Skeletal muscle tissue (tissue), 4 donors: ENCODE measurements around the gene SEMA6A. TPM values are rescaled to one million over a fixed set of nuclear protein-coding genes. Genes with fewer than 3 reads are reported as not detected.

ENCODE experiments used
- H3K27ac ChIP-seq: one replicate; pipeline ENCODE4 v1.7.0; 2013; ENCODE audit warnings: mild to moderate bottlenecking, low read depth, low read length, inconsistent platforms
- H3K27me3 ChIP-seq, 3 donors: one replicate each; pipeline ENCODE4 v1.7.0; 2013; ENCODE audit warnings: low read length in 3 of 3; ENCODE audit not compliant: control insufficient read depth in 3 of 3, insufficient read depth in 3 of 3
- H3K36me3 ChIP-seq, 3 donors: one replicate each; pipeline ENCODE4 v1.7.0; 2013; ENCODE audit warnings: low read length in 3 of 3; ENCODE audit not compliant: control insufficient read depth in 3 of 3, insufficient read depth in 3 of 3
- H3K4me1 ChIP-seq, 3 donors: one replicate each; pipeline ENCODE4 v1.7.0; 2013; ENCODE audit warnings: low read length in 3 of 3, mild to moderate bottlenecking in 3 of 3; ENCODE audit not compliant: control insufficient read depth in 3 of 3, insufficient read depth in 3 of 3
- H3K4me3 ChIP-seq, 3 donors: one replicate each; pipeline ENCODE4 v1.7.0; 2013; ENCODE audit warnings: low read length in 3 of 3
- H3K9ac ChIP-seq, 3 donors: one replicate each; pipeline ENCODE4 v1.7.0; 2013; ENCODE audit warnings: low read length in 3 of 3, mild to moderate bottlenecking in 3 of 3, moderate library complexity in 2 of 3, low read depth in 1 of 3
- H3K9me3 ChIP-seq, 3 donors: one replicate each; pipeline ENCODE4 v1.7.0; 2013; ENCODE audit warnings: low read length in 3 of 3; ENCODE audit not compliant: control insufficient read depth in 3 of 3
- total RNA-seq: library from RNA; depleted of rRNA; stranded (reverse); fragments of >200 nt; gene quantifications from one replicate; pipeline ENCODE4 v1.2.3, GENCODE V29; 2014
- donor health status: Osteomylitis.

The SEMA6A gene
- total RNA-seq, result 43.8 TPM

- Histone ChIP-seq H3K4me3 (peak within 1 kb of the TSS; percentile 81 to 86 (median 84)), H3K27me3 (peaks cover 10 to 55% (median 31%) of the 10 kb centered on the region in 3 donors), H3K9me3 (no peaks in the 10 kb centered on the region), H3K36me3 (no peaks in the 10 kb centered on the region), H3K9ac (peak within 1 kb of the TSS; percentile 74 to 82 (median 76)), H3K27ac (peak within 1 kb of the TSS; percentile 75), H3K4me1 (peaks cover 31 to 40% (median 33%) of the 10 kb centered on the region in 3 donors)
Measured at GRCh38 chr5:116574367-116575325, at the start of gene SEMA6A. SEMA6A (minus strand) TSS chr5:116574823; CDS start chr5:116504944, 69,879 bp downstream.

GRCh38 chr5:116622375-116623050 is 47.9 kb upstream of the SEMA6A start:
- Histone ChIP-seq H3K4me1 (no peaks in the 10 kb centered on the region), H3K4me3 (no peak overlapping the region), H3K27me3 (no peaks in the 10 kb centered on the region), H3K9ac (no peak overlapping the region), H3K9me3 (no peaks in the 10 kb centered on the region), H3K27ac (no peak overlapping the region), H3K36me3 (no peaks in the 10 kb centered on the region)

GRCh38 chr5:116621599-116621998 is 47.0 kb upstream of the SEMA6A start:
- Histone ChIP-seq H3K9ac (no peak overlapping the region), H3K36me3 (no peaks in the 10 kb centered on the region), H3K4me3 (no peak overlapping the region), H3K9me3 (no peaks in the 10 kb centered on the region), H3K27me3 (no peaks in the 10 kb centered on the region), H3K27ac (no peak overlapping the region), H3K4me1 (no peaks in the 10 kb centered on the region)

GRCh38 chr5:116616876-116617275 is 42.3 kb upstream of the SEMA6A start:
- H3K4me3 ChIP-seq, result no peak overlapping the region
- no peaks in the 10 kb centered on the region for H3K9me3 ChIP-seq
- no peaks in the 10 kb centered on the region for H3K4me1 ChIP-seq
- H3K27ac ChIP-seq, result no peak overlapping the region
- H3K9ac ChIP-seq, result no peak overlapping the region
- no peaks in the 10 kb centered on the region for H3K27me3 ChIP-seq
- H3K36me3 ChIP-seq, result no peaks in the 10 kb centered on the region

GRCh38 chr5:116614603-116614920 is 39.9 kb upstream of the SEMA6A start:
- H3K36me3 ChIP-seq, result no peaks in the 10 kb centered on the region
- no peaks in the 10 kb centered on the region for H3K9me3 ChIP-seq
- no peaks in the 10 kb centered on the region for H3K27me3 ChIP-seq
- H3K4me3 ChIP-seq, result no peak overlapping the region
- H3K4me1 ChIP-seq, result no peaks in the 10 kb centered on the region
- no peak overlapping the region for H3K9ac ChIP-seq
- H3K27ac ChIP-seq, result no peak overlapping the region

- Histone ChIP-seq H3K9ac (no peak overlapping the region), H3K9me3 (no peaks in the 10 kb centered on the region), H3K36me3 (no peaks in the 10 kb centered on the region), H3K4me3 (no peak overlapping the region), H3K27me3 (no peaks in the 10 kb centered on the region), H3K27ac (no peak overlapping the region), H3K4me1 (no peaks in the 10 kb centered on the region)
Measured at GRCh38 chr5:116613445-116613844, 38.8 kb upstream of the SEMA6A start.

GRCh38 chr5:116612431-116612830 is 37.8 kb upstream of the SEMA6A start:
- Histone ChIP-seq H3K4me1 (no peaks in the 10 kb centered on the region), H3K36me3 (no peaks in the 10 kb centered on the region), H3K27ac (no peak overlapping the region), H3K9ac (no peak overlapping the region), H3K9me3 (no peaks in the 10 kb centered on the region), H3K27me3 (no peaks in the 10 kb centered on the region), H3K4me3 (no peak overlapping the region)

GRCh38 chr5:116605310-116606070 is 30.9 kb upstream of the SEMA6A start:
- no peak overlapping the region for H3K9ac ChIP-seq
- H3K4me1 ChIP-seq, result no peaks in the 10 kb centered on the region
- H3K27me3 ChIP-seq, result no peaks in the 10 kb centered on the region
- no peaks in the 10 kb centered on the region for H3K36me3 ChIP-seq
- H3K4me3 ChIP-seq, result no peak overlapping the region
- H3K27ac ChIP-seq, result no peak overlapping the region
- H3K9me3 ChIP-seq, result no peaks in the 10 kb centered on the region

GRCh38 chr5:116604805-116605204 is 30.2 kb upstream of the SEMA6A start:
- no peak overlapping the region for H3K9ac ChIP-seq
- H3K36me3 ChIP-seq, result no peaks in the 10 kb centered on the region
- H3K27me3 ChIP-seq, result no peaks in the 10 kb centered on the region
- H3K4me1 ChIP-seq, result no peaks in the 10 kb centered on the region
- H3K4me3 ChIP-seq, result no peak overlapping the region
- H3K27ac ChIP-seq, result no peak overlapping the region
- H3K9me3 ChIP-seq, result no peaks in the 10 kb centered on the region
